Mucosa of descending colon (tissue), 3 donors: ENCODE measurements around the gene PDE8B. TPM values are rescaled to one million over a fixed set of nuclear protein-coding genes. Genes with fewer than 3 reads are reported as not detected.

ENCODE experiments used
- ATAC-seq: fragments of 200-7000 bp; cut with Tn5 transposase; one replicate; pipeline ENCODE4 v1.9.1; 2020; ENCODE audit warnings: mild to moderate bottlenecking, moderate library complexity
- DNase-seq, 3 donors: peaks; one replicate each; pipeline ENCODE4 v3.0.0-alpha.2; 2020
- H3K36me3 ChIP-seq: fragments of 200-600 bp; one replicate; pipeline ENCODE4 v1.8.0; 2021; ENCODE audit warnings: low read depth, mild to moderate bottlenecking
- H3K4me1 ChIP-seq: fragments of 200-600 bp; one replicate; pipeline ENCODE4 v1.8.0; 2021; ENCODE audit warnings: low read depth, mild to moderate bottlenecking
- H3K4me3 ChIP-seq: fragments of 200-600 bp; one replicate; pipeline ENCODE4 v1.8.0; 2021; ENCODE audit warnings: mild to moderate bottlenecking
- H3K9me3 ChIP-seq: fragments of 200-600 bp; one replicate; pipeline ENCODE4 v1.8.0; 2021; ENCODE audit warnings: mild to moderate bottlenecking
- intact Hi-C, 2 donors: fragments of 100-400 bp; cut with DNase I in 1 of 2; cut with micrococcal nuclease in 1 of 2; formaldehyde crosslinking; loops; one replicate each; pipeline versions ENCODE4 v1.11.0 to v1.11.1; 2022; cut with DNase I, micrococcal nuclease
- total RNA-seq, 3 donors: library from RNA; stranded (reverse); fragmentation: NEBNext Ultra II Directional in 2 of 3; extraction: Animal tissue kit (Norgen Biotek cat#: 25700) in 2 of 3; gene quantifications; one replicate each; pipeline versions ENCODE4 v1.2.1 to v1.2.4, GENCODE V29; 2021 to 2023
- TF ChIP-seq, protein P1 (sequence below): fragments of 200-600 bp; IDR thresholded peaks from one replicate; pipeline ENCODE4 v1.8.0; 2022; ENCODE audit warnings: antibody characterized with exemption, mild to moderate bottlenecking
- donor health status: DM: no; HTN: no; CAD: no; lungs with moderate emphysema.
- donor health status: DM: no; HTN: no; CAD: no.
- donor health status: DM: no; HTN: yes; CAD: no.

Gene PDE8B
- total RNA-seq, 3 donors from 2014 or later, result 0.52 to 6.9 (median 0.70) TPM

DNA sequence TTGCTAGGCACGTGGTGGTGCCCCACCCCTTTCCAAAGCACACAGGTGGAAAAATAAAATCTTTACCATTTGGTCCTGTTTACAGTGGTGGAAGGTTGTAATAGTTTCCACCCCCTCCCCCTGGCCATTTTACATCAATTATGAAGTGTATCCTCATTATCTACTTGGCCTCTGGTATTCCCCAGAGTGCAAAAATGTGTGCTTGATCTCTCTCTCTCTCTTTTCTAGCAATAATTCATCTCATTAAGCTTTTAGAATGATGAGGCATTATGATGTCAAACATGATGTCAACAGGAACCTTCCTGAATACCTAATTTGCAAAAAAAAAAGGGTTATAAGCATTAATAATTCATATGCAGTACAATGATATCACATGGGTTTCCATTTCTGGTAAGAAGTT is 3.1 kb downstream of the PDE8B start:
- Histone ChIP-seq H3K36me3 (no peaks in the 10 kb centered on the region), H3K4me3 (no peak overlapping the region), H3K4me1 (peaks cover 7% of the 10 kb centered on the region), H3K9me3 (no peaks in the 10 kb centered on the region)
- intact Hi-C loops, result no loop called here
- ATAC-seq (no peak), DNase-seq (no peak)
- TF ChIP-seq, protein P1, sequence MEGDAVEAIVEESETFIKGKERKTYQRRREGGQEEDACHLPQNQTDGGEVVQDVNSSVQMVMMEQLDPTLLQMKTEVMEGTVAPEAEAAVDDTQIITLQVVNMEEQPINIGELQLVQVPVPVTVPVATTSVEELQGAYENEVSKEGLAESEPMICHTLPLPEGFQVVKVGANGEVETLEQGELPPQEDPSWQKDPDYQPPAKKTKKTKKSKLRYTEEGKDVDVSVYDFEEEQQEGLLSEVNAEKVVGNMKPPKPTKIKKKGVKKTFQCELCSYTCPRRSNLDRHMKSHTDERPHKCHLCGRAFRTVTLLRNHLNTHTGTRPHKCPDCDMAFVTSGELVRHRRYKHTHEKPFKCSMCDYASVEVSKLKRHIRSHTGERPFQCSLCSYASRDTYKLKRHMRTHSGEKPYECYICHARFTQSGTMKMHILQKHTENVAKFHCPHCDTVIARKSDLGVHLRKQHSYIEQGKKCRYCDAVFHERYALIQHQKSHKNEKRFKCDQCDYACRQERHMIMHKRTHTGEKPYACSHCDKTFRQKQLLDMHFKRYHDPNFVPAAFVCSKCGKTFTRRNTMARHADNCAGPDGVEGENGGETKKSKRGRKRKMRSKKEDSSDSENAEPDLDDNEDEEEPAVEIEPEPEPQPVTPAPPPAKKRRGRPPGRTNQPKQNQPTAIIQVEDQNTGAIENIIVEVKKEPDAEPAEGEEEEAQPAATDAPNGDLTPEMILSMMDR, result no peak

DNA sequence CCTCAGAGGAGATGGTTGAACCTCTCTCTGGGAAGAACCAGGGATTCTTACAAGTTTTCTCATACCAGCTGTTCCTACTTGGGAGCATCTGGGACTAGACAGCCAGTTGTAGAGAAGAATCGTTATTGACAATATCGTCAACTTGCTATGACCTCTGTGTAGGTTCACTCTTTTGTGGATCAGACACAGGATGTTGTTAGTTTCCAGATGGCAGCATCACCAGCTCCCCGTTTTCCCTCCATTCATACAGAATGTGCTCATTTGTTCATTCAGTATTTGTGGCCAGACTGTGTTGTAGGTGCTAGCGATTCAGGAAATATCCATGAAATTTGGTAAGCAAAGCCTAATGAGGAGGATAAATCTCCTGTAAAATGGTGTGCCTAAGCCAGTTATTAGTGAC is 3.7 kb downstream of the PDE8B start:
- intact Hi-C loops, result no loop called here
- DNase-seq (no peak), ATAC-seq (no peak)
- H3K4me3 ChIP-seq, result no peak overlapping the region
- TF ChIP-seq, protein P1, result no peak
- H3K9me3 ChIP-seq, result no peaks in the 10 kb centered on the region
- H3K4me1 ChIP-seq, result peaks cover 7% of the 10 kb centered on the region
- no peaks in the 10 kb centered on the region for H3K36me3 ChIP-seq

DNA sequence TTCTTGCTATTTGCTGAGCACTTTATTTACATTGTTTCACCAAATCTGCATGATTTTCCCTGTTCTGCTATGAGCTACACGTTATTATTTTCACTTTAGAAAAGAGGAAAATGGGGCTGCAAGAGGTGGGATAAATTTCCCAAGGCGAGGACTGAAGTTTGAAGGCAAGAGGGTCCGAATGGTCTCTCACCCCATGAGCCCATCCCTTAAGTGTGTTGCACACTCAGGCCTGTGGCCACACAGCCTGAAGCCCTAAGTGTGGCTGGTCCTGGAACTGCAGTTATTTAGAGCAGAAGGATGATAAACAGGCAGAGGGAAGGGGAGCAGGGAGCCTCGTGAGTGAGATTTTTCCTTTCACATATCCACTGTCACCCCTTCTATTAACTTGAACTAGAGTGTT is 7.8 kb downstream of the PDE8B start:
- Histone ChIP-seq H3K36me3 (no peaks in the 10 kb centered on the region), H3K4me3 (no peak overlapping the region), H3K4me1 (no peaks in the 10 kb centered on the region), H3K9me3 (no peaks in the 10 kb centered on the region)
- intact Hi-C loops, result no loop called here
- TF ChIP-seq, protein P1, result no peak
- DNase-seq (no peak), ATAC-seq (no peak)

DNA sequence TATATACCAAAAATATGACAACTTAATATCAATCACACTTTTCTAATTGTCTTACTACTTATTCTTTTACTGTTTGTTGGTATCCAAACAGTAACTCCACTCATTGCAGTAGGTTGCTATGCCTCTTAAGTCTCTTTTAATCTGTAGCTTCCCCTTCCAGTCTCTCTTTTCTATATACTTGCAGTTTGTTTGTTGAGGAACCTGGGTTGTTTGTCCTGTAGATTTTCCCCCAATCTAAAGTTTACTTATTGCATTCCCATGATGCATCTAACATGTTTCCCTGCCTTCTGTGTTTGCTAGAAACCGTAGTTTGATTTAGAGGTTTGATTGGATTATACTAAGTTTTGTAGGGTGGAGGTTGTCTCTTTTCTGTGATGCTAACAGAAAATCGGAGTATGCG is 10.6 kb downstream of the PDE8B start:
- Histone ChIP-seq H3K36me3 (no peaks in the 10 kb centered on the region), H3K4me3 (no peak overlapping the region), H3K4me1 (no peaks in the 10 kb centered on the region), H3K9me3 (no peaks in the 10 kb centered on the region)
- intact Hi-C loops, result no loop called here
- TF ChIP-seq, protein P1, result no peak
- DNase-seq (no peak), ATAC-seq (no peak)

DNA sequence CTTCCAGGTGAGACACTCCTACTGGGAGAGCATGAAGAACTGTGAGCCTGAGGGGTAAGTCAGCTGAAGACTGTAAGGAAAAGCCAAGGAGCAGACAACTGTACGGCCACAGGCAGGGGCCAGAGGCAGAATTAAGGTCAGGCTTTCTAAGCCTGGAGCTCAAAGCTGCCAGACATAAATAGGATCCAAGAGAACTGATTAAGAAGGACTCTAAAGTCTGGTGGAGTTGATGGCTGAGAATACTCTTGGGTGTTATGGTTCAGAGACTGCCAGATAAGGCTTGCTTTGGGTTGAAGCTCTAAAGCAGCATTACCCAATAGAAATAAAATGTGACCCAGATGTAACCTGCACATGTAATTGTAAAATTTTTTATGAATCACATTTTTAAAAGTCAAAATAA is 12.2 kb downstream of the PDE8B start:
- intact Hi-C loops, result no loop called here
- DNase-seq, result no peak

More for the DNA sequence above, 12.2 kb downstream of the PDE8B start:
- TF ChIP-seq, protein P1, result no peak
- no peak for ATAC-seq
- Histone ChIP-seq H3K9me3 (no peaks in the 10 kb centered on the region), H3K4me3 (no peak overlapping the region), H3K4me1 (no peaks in the 10 kb centered on the region), H3K36me3 (no peaks in the 10 kb centered on the region)
